ENCODE results near the gene CYP2C18. TPM values are rescaled to one million over a fixed set of nuclear protein-coding genes. Genes with fewer than 3 reads are reported as not detected.

The CYP2C18 gene
- total RNA-seq, result not detected in 2 replicates

GRCh38 chr10:94683214-94684054 lies at the start of gene CYP2C18:
Gene CYP2C18, plus strand, starts transcription at chr10:94683729. Its CDS starts 91 bp downstream, at chr10:94683820.

DNA sequence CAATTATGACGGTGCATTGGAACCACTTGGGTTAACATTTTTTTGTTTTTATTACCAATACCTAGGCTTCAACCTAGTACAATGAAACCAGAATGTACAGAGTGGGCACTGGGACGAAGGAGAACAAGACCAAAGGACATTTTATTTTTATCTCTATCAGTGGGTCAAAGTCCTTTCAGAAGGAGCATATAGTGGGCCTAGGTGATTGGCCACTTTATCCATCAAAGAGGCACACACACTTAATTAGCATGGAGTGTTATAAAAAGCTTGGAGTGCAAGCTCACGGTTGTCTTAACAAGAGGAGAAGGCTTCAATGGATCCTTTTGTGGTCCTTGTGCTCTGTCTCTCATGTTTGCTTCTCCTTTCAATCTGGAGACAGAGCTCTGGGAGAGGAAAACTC lies 78.9 kb downstream of the CYP2C18 start, which contains the start of gene CYP2C19:
TSS of gene CYP2C19 (plus strand) at position 289 of the 400 bp plus-strand sequence. CDS start at position 314, 25 bp downstream.

Other genes starting within 250 kb of the CYP2C18 start
- gene HELLS, start 137.9 kb upstream of the CYP2C18 start, total RNA-seq, result 23.5 and 38.8 TPM in 2 replicates
- gene CYP2C19, start 79.0 kb downstream of the CYP2C18 start, total RNA-seq, result not detected in 2 replicates

Measured in aortic smooth muscle cell (primary cell).